GM12892 (cell line): ENCODE measurements around the gene DMBX1.

Experiments used
- POLR2A ChIP-seq: IDR thresholded peaks from 2 replicates; pipeline ENCODE4 v1.6.1; 2011; ENCODE audit warnings: low read depth, low read length, control low read depth
- POLR2AphosphoS5 ChIP-seq: IDR thresholded peaks from 2 replicates; pipeline ENCODE4 v1.6.1; 2011; ENCODE audit warnings: low read depth, low read length, control low read depth
- TAF1 ChIP-seq: IDR thresholded peaks from 2 replicates; pipeline ENCODE4 v1.6.1; 2011; ENCODE audit warnings: low read depth, mild to moderate bottlenecking, control low read depth, low read length, borderline replicate concordance

DNA sequence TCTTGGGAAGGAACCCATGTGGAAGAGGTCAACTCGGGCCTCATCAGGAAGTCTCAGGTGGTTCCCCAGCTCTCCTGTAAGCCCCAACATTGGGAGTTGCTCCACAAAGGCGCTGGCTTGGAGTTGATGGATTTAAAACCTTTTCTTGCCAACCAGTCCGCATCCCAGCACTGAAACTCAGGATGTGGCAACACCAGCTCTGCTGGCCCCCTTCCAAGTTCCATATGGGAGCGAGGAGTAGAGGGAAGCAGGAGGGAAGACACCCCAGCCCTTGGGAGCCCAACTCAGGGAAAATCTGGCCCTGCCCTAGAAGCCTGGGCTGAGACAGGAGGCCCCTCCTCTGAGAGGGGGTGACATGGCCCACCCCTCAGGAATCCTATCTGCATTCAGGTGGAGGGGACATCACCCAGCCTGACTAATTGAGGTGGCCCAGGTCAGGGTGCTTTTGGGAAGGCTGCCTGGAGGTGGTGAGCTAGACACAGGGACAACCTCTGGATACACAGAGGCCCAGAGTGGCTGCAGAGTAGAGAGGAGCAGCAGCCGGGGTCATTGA, 33.1 kb upstream of the DMBX1 start:
- TF ChIP-seq POLR2A (no peak), POLR2AphosphoS5 (no peak), TAF1 (no peak)
